HG02840 (cell line): Measurements from ENCODE around the gene CETN3.

ENCODE experiments used
- ATAC-seq: cut with Tn5 transposase; IDR thresholded peaks from one replicate; pipeline ENCODE4 v1.9.1; 2021; ENCODE audit warnings: mild to moderate bottlenecking, moderate library complexity, moderate number of reproducible peaks; ENCODE audit not compliant: unreplicated experiment, low FRiP score

The CETN3 gene

DNA sequence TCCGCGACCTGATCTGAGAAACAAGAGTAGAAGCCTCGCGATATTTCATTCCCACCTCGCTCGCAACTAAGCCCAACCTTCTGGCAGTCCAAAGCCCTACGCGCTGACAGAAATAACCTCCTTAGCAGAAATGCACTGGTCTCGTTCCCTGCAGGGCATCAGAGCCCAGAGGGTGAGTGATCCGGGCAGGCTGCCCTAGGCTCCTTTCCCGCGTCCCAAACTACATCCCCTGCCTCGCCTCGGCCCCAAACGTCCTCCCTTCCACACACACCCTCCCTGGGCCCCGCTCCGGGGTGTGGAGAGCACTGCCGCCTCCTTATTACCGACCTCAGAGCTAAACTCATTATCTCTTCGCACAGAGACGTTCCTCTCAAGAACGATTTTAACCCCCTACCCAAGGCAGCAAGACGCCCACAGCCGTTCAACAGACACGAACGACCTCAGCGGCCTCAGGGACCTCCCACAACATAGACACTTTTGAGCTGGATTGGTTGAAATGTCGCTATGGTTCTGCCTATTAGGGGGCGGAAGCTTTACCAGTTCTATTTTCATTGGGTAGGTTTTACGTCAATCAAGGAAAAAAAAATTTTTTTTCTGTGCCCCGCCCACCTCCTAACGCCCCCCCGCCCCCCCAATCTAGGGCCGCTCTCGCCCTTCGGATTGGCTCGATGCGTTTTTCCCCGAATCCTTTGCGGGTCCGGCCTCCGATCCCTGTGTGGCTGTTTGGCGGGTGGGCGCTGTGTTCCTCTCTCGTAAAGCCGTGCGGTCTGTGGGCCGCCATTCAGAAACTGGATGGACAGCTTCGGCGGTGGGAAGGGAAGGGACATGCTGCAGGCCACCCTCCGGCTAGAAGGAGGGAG lies at the start of gene CETN3:
Gene CETN3 (minus strand): TSS at position 439 of the 860 bp plus-strand sequence. CDS start 95 bp downstream, at position 344.
- peak; percentile 97 for ATAC-seq

DNA sequence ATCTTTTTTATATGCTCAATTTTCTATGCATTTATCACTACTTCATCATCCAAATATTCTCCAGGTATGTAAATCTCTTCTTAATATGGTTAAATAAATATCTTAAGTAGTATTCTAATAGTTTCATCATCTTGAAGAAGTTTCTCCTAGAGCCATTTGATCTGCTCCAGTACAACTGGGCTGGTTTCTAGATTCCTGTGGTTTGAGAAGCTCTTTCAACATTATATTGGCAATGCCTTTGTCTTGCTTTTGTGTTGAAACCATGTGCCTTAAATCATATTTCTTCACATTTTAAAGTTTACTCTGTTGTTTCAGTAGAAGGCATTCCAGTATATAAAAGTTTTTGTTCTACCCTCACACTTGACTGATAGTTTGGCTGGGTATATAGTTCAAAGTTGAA lies 37.4 kb upstream of the CETN3 start:
- no peak for ATAC-seq

DNA sequence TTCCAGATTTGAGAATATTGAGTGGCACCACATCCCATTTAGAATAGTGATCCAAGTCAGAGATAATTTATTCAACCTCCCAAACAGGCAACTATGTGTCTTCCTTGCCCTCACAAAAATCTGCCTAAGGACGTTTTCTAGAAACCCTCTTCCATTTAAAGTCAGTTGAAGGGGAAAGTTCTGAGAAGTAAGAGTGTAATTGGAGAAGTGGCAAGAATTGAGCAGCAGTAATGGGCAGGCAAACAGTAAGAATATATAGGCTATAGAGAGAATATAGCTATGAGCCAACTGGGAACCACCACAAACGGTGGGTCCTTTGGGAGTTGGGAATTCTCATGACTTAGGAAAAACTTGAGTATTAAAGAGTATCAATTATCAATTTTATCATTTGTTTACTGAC lies 31.1 kb upstream of the CETN3 start:
- no peak for ATAC-seq

DNA sequence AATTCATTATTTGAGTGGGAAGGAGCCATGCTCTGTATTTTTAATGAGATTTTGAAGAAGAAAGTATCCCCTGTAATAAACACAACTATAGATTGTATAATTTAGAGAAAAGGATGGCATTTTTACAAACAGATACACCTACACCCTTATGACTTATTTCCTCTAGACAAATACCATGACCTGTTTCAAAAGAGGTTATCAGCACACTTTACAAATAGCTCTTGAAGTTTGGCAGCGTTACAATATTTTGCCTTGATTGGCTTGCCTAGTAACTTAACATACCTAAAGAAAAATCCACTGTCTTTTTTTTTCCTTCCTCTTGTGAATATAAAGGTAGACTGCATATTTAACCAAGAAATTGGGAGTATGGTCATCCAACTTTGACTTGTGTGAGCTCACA lies 28.5 kb upstream of the CETN3 start:
- no peak for ATAC-seq

DNA sequence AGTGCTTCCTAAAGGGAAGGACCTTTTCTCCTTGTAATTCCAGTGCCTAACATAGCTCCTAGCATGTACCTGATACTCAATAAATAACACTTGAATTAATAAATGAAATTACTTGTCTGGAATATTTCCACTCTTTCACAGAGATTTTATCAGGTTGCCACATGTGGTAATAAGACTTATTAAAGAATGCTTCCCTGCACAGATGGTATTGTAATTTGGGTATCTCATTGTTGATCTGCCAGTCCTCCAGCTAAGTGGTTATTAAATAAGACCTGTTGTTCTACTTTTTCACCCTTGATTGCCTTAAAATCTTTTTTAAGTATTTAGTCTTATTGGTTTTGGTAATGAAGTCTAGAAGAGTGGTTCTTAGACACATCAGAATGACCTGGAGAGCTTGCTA lies 28.1 kb upstream of the CETN3 start:
- ATAC-seq = no peak

DNA sequence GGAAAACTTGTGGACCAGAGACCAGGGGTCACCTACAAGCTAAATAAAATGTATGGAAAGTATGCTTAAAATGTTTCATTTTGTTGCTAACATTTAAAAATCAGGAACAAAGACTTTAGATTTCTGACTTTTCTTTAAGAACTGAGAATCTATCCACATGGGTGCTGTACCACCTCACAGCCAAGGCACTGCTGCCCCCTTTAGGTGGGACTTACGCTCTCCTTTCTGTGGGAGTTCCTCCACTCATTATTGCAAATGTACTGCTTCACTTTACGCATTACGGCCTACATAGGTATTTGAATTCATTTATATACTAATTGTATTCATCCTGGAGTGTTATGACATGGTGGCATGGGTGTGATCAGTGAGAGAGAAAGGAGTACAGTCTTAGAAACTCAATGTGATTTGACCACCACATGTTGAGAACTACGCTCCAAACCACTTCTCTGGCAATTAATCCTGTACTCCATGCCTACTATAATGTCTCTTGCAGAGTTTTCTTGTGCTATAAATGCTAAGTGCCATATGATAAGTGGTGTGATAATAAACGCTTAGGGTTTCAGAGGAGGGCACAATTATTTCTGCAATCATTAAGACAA lies 24.7 kb upstream of the CETN3 start:
- ATAC-seq = no peak

DNA sequence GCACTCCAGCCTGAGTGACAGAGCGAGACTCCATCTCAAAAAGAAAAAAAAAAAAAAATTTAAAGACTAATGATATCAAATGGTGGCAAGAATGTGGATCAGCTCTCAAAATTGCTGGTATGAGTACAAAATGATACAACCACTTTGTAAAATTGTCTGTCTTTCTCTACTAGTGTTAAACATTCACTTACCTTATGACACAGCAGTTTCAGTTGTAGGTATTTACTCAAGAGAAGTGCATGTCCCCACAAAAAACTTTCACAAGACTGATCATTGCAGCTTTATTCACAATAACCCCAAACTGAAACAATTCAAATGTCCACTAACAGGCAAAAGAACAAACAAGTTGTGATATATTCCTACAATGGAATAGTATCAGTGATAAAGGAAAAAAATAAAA lies 14.7 kb upstream of the CETN3 start:
- ATAC-seq = no peak

DNA sequence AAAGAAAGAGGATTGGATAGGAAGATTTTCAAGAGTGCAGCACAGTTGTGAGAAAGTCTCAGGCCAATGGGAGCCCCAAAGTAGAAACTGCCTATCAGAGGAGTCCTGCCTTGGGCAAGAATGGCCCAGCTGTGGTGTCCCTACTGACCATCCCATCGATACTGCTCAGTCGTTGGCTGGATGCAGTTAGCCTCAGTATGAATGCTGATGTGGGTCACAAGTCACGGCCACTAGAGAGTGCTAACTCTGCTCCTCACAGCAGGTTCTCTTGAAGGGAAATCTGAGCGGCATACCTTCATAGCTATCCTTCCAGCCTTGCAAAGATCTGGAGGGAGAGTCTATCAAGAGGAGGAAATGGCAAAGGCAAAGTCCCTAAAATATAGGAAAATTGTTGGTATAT lies 11.6 kb upstream of the CETN3 start:
- no peak for ATAC-seq

DNA sequence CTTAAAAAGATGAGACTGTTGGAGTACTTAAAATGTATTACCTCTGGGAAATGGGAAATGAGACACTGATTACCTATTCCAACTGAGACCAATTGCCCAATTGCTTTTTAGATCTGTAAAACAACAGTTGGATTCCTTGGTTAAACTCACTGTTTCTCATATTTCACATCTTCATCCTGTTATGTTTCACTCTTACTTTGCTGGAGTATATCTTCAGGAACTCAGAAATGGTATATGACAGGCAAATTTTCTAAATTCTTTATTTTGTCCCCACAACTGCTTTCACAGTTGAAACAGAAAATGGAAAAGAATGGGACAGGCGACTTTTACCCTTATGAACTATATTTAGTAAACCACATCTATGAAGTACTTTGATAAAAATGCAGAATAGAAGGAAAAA lies 8.7 kb upstream of the CETN3 start:
- no peak for ATAC-seq

DNA sequence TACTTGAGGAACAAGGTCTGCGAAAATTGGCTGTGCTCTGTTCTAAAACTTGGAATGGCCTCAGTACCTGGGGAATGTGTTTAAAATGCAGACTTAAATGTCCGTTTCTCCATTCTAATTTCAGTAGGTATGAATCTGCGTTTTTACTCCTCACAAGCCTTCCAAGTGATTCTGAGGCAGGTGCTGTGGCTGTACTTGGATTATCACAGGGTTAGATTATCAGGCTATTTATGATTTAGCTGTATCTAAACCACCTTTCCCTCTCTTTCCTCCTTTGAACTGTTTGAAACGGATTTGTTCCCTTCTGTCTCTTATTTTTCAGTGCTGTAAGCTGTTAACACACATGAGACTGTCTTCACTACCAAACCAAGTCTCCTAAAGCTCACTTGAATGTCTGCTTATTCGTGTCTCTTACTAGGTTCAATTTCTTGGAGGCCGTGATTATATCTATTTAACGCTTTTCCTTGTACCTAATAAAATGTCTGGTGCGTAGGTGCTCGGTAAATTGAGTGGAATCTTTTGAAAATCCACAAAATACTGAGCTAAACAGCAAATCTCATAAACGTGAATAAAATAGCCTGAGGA lies 714 bp upstream of the CETN3 start:
- ATAC-seq = no peak

DNA sequence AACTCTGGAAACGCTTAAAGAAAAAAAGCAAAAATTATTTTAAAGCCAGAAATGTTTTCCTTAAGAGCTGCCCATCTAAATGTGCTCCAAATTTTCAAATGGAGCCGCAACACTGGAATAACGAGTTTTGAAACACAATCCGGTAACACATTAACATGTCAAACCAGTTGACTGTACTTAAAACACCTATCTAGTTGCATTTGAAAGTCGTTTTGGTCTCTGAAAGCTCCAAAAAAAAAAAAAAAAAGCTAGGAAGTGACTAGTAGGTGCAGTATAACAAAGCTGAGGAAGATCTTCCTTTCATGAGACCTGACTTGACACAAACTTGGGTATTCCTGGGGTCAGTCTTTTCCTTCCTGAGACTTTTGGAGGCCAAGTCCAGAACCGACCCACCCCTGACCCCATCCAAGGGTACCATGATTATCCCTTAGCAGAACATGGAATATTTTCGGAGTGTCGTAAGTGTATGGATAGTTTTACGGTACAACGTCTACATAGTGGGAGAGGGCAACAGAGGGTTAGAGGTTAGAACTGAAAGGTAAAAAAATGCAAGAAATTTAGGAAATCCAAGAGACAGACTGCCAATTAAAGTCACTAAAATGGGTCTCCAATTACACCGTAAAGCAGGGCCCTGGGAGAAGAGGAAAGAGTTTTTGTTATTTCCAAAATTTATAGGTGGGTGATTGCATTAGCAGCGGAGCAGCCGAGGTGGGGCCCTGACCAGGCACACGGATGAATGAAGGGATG lies 812 bp downstream of the CETN3 start:
- peak; percentile 2 for ATAC-seq

DNA sequence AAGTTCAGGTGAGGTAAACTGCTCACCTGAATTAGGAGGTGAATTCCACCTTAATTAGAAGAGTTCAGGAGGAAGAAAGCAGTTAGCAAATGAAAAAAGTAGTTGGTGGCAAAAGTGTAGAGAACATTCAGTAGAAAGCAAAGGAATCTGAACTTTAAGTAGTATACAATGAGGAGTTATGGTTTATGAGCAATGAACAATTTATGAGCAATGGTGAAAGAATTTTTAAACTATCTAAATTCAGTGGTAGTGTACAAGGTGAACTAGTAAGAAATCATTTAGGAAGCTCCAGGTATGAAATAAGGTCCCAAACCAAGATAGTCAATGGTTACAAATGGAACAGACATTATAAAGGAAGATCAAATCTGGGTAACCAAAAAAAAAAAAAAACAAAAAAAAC lies 3.1 kb downstream of the CETN3 start:
- ATAC-seq = no peak

DNA sequence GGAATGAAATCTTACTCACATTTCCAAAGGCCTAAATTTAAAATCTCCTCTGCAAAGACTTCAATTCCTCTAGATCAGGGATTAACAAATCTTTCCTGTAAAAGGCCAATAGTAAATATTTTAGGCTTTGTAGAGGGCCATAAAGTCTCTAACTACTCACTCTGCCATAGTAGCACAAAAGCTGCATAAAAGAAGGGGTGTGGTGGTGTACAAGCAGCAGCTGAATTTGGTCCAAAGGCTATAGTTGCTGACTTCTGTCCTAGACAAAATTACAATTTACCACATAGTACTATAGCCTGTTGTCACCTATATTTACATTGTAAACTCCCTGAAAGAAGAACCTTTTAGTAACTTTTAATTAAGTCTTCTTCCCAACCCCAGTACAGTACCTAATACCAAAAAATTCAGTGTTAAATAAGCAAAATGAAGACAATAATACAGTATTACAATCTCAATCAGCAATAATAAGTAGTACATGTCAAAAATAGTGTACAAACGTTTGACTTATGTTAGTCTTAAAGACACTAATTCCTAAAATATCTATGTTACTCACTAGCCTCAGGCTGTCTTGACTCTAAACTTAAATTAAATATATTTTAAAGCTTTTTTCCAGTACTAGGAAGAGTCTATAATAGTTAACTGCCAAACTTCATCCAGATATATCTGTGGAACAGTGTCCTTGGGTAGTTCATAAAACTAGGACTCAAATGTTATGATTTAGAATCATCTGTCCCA lies 6.9 kb downstream of the CETN3 start:
- ATAC-seq = no peak

DNA sequence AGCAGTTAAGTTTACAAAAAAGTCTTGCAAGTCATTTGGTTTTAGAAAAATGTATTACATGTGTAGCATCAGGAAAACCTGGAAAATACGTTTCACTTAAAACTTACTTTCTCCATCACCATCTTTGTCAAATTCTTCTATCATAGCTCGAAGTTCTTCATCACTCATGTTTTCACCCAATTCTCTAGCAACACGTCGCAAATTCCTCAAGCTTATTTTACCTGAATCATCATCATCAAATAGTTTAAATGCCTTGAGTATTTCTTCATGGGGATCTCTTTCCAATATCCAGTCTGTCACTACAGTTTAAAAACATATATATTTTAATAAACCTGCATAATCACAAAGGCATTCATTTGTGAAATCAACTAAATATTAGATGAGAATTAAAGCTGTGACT lies 10.3 kb downstream of the CETN3 start:
- no peak for ATAC-seq

DNA sequence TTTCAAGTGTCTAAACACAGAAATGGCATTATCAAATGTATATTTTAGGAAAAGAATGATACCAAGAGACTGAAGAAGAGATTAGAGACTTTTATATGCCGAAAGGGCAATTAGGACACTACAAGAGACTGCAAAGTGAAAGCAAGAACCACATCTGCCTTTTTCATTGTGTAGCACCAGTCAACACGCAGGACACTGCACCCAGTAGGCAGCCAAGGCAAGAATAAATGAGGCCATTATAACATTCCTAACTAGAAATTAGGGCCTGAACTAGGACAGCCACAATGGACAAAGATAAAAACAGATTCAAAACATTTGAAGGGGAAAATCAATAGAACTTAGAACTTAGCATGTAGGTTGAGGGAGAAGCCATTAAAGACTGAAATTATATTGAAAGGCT lies 10.8 kb downstream of the CETN3 start:
- ATAC-seq = no peak

DNA sequence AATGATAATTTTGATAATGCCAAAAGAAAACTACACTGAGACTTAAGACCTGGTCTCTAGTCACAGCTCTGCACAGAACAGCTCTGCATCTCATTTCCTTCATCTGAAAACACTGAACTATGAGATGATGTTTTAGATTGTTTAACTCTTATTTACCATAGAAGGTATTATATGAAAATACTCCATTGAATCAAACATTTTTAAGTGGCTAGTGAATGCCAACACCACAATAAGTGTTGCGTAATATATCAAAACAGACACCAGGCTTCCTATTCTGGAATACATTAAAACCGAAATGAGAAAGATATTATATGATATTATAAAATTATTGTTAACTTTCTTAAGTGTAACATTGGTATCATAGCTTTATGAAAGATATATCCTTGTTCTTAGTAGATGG lies 14.6 kb downstream of the CETN3 start:
- ATAC-seq = no peak

DNA sequence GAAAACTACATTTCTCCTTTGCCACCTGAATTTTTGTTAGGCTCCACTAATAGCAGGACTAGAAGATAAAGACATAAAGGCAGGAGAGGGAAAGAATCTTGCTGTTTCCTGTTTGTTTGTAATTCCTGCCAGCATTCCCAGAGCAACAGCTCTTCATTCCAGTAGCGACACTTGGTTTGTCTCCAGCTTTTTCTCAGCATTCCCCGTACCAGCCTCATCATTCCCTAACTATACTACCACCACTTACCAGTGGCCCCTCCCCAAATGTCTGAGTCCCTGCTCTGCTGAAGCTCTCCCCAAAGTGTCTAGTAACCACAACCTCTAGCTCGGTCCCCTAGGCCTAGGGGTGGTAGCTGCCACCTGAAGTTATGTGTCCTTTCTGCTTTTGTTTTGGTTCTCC lies 18.6 kb downstream of the CETN3 start:
- ATAC-seq = no peak

DNA sequence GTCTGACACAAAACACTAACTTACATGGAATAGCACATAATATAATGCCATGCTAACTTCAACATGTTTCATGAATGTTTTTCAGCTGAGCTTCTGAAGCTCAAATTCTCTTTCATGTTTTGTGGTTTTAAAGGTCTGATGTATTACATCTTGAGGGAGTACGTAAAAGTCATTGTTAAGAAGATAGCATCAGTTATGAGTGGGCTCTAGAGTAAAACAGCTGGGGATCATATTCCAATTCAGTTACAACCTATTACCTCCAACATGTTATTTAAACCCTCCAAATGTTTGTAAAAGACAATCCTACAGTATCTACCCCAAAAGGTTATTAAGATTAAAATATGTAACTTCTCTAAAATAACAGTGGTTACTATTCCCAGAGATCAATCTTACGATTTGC lies 19.2 kb downstream of the CETN3 start:
- no peak for ATAC-seq

DNA sequence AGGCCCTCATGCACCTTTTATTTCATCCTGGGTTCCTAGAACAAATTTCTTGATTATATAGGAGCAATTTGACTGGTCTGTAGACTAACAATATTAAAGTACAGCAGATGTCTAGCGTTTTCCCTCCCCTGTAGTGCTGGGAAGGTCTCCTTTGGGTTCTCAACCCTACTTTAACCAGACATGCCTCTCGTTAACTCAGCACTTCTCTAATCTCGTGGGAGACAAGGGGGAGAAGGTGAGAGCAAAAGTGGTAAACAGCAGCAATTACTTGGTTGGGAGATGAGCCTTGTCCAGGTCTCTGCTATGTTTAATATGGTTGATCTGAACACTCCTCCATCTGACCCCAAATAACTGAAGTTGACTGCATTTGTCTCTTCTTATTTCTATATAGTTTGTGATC lies 22.0 kb downstream of the CETN3 start:
- no peak for ATAC-seq

DNA sequence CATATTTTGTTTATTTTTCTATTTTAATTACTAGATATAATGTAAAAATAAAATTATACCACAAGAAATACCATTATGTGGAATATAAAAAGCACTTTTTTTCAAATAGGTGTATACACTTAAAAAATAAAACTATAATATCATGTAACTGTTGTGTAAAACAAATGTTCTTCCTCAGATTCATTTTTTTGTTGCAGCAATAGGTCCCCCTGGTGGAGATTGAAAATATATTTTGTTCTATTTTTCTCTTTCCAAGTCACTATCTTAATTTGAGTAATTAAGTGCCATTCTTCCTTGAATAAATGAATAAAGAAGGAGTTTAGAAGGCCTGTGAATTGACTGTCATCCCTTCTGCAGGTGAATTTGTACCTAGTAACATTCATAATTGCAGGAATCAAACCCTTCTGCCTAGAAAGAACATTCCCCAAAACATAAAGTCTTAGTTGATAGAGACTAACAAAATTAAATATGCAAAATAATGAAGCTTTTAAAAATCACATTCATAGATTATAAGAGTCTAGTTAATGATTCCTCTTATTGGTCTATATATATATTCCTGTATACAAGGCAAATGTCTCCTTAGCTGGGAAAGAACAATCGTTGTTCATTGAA lies 23.4 kb downstream of the CETN3 start:
- ATAC-seq = no peak
